H1 (cell line): ENCODE data around the gene BEST3. TPM values are rescaled to one million over a fixed set of nuclear protein-coding genes. Genes with fewer than 3 reads are reported as not detected.

Experiments used
- CTCF ChIA-PET: fragments of 300-600 bp; sonication (Branson Sonifier 250); formaldehyde crosslinking; loops from one replicate; lab custom pipeline; 2021; ENCODE audit not compliant: partially characterized antibody; lab: Charles Lee
- POLR2A ChIA-PET: fragments of 300-600 bp; sonication (Branson Sonifier 250); formaldehyde crosslinking; loops from one replicate; lab custom pipeline; 2021; ENCODE audit warnings: inconsistent platforms; ENCODE audit not compliant: partially characterized antibody; lab: Charles Lee
- DNase-seq, 2 experiments: peaks; one replicate each; pipeline versions ENCODE4 v3.0.0 to v3.0.0-alpha.2; 2010 to 2022; ENCODE audit warnings: low spot score in 2 of 2, low read depth in 1 of 2, mixed read lengths in 1 of 2
- FAIRE-seq: peaks from 2 replicates; lab custom pipeline; 2011; peaks lifted over from hg19 to GRCh38; lab: Jason Lieb, UNC
- H2AFZ ChIP-seq: 2 replicates; pipeline ENCODE4 v1.8.1; 2012; ENCODE audit warnings: low read length, inconsistent platforms
- H2AK5ac ChIP-seq: 2 replicates; pipeline ENCODE4 v1.6.1; 2013; ENCODE audit warnings: low read depth, low read length
- H2BK120ac ChIP-seq: replicated peaks from 2 replicates; pipeline ENCODE3; 2013; ENCODE audit warnings: low read depth, low read length, inconsistent platforms
- H2BK12ac ChIP-seq: 2 replicates; pipeline ENCODE4 v1.6.1; 2013; ENCODE audit warnings: low read depth, low read length
- H2BK15ac ChIP-seq: 2 replicates; pipeline ENCODE4 v1.6.1; 2013; ENCODE audit warnings: low read length
- H2BK20ac ChIP-seq: 2 replicates; pipeline ENCODE4 v1.6.1; 2013; ENCODE audit warnings: low read length
- H2BK5ac ChIP-seq: 2 replicates; pipeline ENCODE4 v1.6.1; 2013; ENCODE audit warnings: low read depth, low read length
- H3K14ac ChIP-seq: 2 replicates; pipeline ENCODE4 v1.6.1; 2013; ENCODE audit warnings: inconsistent platforms; ENCODE audit not compliant: insufficient read length
- H3K18ac ChIP-seq: 2 replicates; pipeline ENCODE4 v1.6.1; 2013; ENCODE audit warnings: low read length; ENCODE audit errors: extremely low read depth
- H3K23ac ChIP-seq: 2 replicates; pipeline ENCODE4 v1.6.1; 2013; ENCODE audit warnings: inconsistent platforms; ENCODE audit not compliant: insufficient read length
- H3K23me2 ChIP-seq: 2 replicates; pipeline ENCODE4 v1.6.1; 2013; ENCODE audit warnings: low read depth, low read length
- H3K27ac ChIP-seq: 2 replicates; pipeline ENCODE4 v1.6.1; 2011; ENCODE audit warnings: low read depth, low read length, inconsistent platforms
- H3K27me3 ChIP-seq, 4 experiments: replicated peaks in 1 of 4; 1 replicate in 1 of 4; 2 replicates in 3 of 4; pipeline versions ENCODE4 v1.6.1 to v1.8.1; 2011 to 2013; ENCODE audit warnings: low read length in 3 of 4, mild to moderate bottlenecking in 3 of 4, inconsistent platforms in 2 of 4, mixed read lengths in 2 of 4, moderate library complexity in 1 of 4; ENCODE audit not compliant: control insufficient read depth in 3 of 4, insufficient read depth in 3 of 4; ENCODE audit errors: extremely low read depth in 1 of 4
- H3K36me3 ChIP-seq, 4 experiments: 2 replicates each; pipeline versions ENCODE4 v1.6.1 to v1.8.1; 2011 to 2013; ENCODE audit warnings: mild to moderate bottlenecking in 4 of 4, low read length in 3 of 4, moderate library complexity in 2 of 4, control low read depth in 1 of 4, inconsistent platforms in 1 of 4; ENCODE audit not compliant: insufficient read depth in 4 of 4, control insufficient read depth in 2 of 4
- H3K4ac ChIP-seq: replicated peaks from 2 replicates; pipeline ENCODE3; 2013; ENCODE audit warnings: low read length, low read depth, mixed read lengths, inconsistent platforms; ENCODE audit not compliant: insufficient read length
- H3K4me1 ChIP-seq, 4 experiments: replicated peaks in 1 of 4; 1 replicate in 1 of 4; 2 replicates in 3 of 4; pipeline versions ENCODE4 v1.6.1 to v1.8.1; 2011 to 2013; ENCODE audit warnings: low read length in 3 of 4, inconsistent platforms in 2 of 4, mixed read lengths in 1 of 4; ENCODE audit not compliant: insufficient read depth in 4 of 4, control insufficient read depth in 3 of 4
- H3K4me2 ChIP-seq, 2 experiments: 2 replicates each; pipeline versions ENCODE4 v1.6.1 to v1.8.1; 2011 to 2013; ENCODE audit warnings: low read depth in 2 of 2, low read length in 2 of 2, control low read depth in 1 of 2, inconsistent platforms in 1 of 2, mild to moderate bottlenecking in 1 of 2; ENCODE audit not compliant: insufficient read depth in 1 of 2
- H3K4me3 ChIP-seq, 4 experiments: fragments of 200-600, 300-600 bp in 1 of 4; sonication (generic), shearing (Covaris generic), sonication (Bioruptor Twin) in 1 of 4; 2 replicates each; pipeline versions ENCODE4 v1.5.1 to v1.8.1; 2011 to 2016; ENCODE audit warnings: low read length in 4 of 4, low read depth in 3 of 4, control low read depth in 2 of 4, inconsistent platforms in 2 of 4, mild to moderate bottlenecking in 2 of 4, mixed read lengths in 1 of 4, moderate library complexity in 1 of 4; ENCODE audit not compliant: insufficient read depth in 2 of 4; ENCODE audit errors: extremely low read depth in 1 of 4
- H3K56ac ChIP-seq: replicated peaks from 2 replicates; pipeline ENCODE3; 2013; ENCODE audit warnings: low read depth, mild to moderate bottlenecking, mixed read lengths, low read length, inconsistent platforms; ENCODE audit not compliant: insufficient read length
- H3K79me1 ChIP-seq: 2 replicates; pipeline ENCODE4 v1.6.1; 2013; ENCODE audit warnings: low read depth, low read length, control low read depth
- H3K79me2 ChIP-seq, 2 experiments: 2 replicates each; pipeline versions ENCODE4 v1.6.1 to v1.8.1; 2012 to 2013; ENCODE audit warnings: low read length in 2 of 2, mild to moderate bottlenecking in 2 of 2, inconsistent platforms in 1 of 2; ENCODE audit not compliant: insufficient read depth in 2 of 2, control insufficient read depth in 1 of 2
- H3K9ac ChIP-seq, 4 experiments: replicated peaks in 1 of 4; 1 replicate in 1 of 4; 2 replicates in 3 of 4; pipeline versions ENCODE4 v1.6.1 to v1.8.1; 2011 to 2013; ENCODE audit warnings: low read depth in 3 of 4, low read length in 3 of 4, control low read depth in 2 of 4, mild to moderate bottlenecking in 2 of 4, moderate library complexity in 2 of 4, inconsistent platforms in 1 of 4; ENCODE audit errors: extremely low read depth in 1 of 4
- H3K9me3 ChIP-seq, 2 experiments: 2 replicates each; pipeline versions ENCODE4 v1.6.1 to v1.8.1; 2012 to 2013; ENCODE audit warnings: mild to moderate bottlenecking in 2 of 2, moderate library complexity in 2 of 2, control low read depth in 1 of 2, inconsistent platforms in 1 of 2, low read depth in 1 of 2, low read length in 1 of 2, mixed read lengths in 1 of 2; ENCODE audit not compliant: insufficient read depth in 2 of 2
- H4K20me1 ChIP-seq, 2 experiments: replicated peaks in 1 of 2; 2 replicates each; pipeline versions ENCODE3 to v1.8.1; 2011 to 2013; ENCODE audit warnings: inconsistent platforms in 2 of 2, low read length in 2 of 2, mild to moderate bottlenecking in 1 of 2; ENCODE audit not compliant: insufficient read depth in 2 of 2, control insufficient read depth in 1 of 2
- H4K5ac ChIP-seq: 2 replicates; pipeline ENCODE4 v1.6.1; 2013; ENCODE audit warnings: low read length, low read depth, mixed read lengths, inconsistent platforms; ENCODE audit not compliant: insufficient read length
- H4K8ac ChIP-seq: 2 replicates; pipeline ENCODE4 v1.8.0; 2013; ENCODE audit warnings: mild to moderate bottlenecking, moderate library complexity, low read length, inconsistent platforms; ENCODE audit not compliant: insufficient read depth; ENCODE audit errors: extremely low read depth
- H4K91ac ChIP-seq: replicated peaks from 2 replicates; pipeline ENCODE3; 2013; ENCODE audit warnings: low read length, mixed read lengths, inconsistent platforms; ENCODE audit not compliant: insufficient read length
- CBX5 ChIP-seq: fragments of 300-800, 300-1000 bp; sonication (generic); IDR thresholded peaks from 2 replicates; pipeline ENCODE4 v1.7.1; 2016; ENCODE audit warnings: antibody characterized with exemption, low read length, low read depth
- EZH2 ChIP-seq: fragments of 200-600 bp; sonication (generic); IDR thresholded peaks from 2 replicates; pipeline ENCODE4 v1.7.1; 2012; ENCODE audit warnings: low read depth, mild to moderate bottlenecking, moderate library complexity, low read length, inconsistent platforms; ENCODE audit not compliant: severe bottlenecking
- RNF2 ChIP-seq: fragments of 200-900, 300-1000 bp; sonication (generic); IDR thresholded peaks from 2 replicates; pipeline ENCODE4 v1.7.1; 2016; ENCODE audit warnings: borderline replicate concordance, low read depth, mild to moderate bottlenecking, antibody characterized with exemption, low read length; ENCODE audit not compliant: poor library complexity, severe bottlenecking; ENCODE audit errors: missing control alignments
- SIRT6 ChIP-seq: IDR thresholded peaks from one replicate; pipeline ENCODE4 v1.7.1; 2012; ENCODE audit warnings: low read length, inconsistent platforms
- WGBS, 2 experiments: shearing (Covaris generic) in 1 of 2; methylation state at CpG; one replicate each; pipeline versions ENCODE4 v1.1.6 to v1.1.7; 2013 to 2015; ENCODE audit warnings: low lambda C conversion rate in 2 of 2, mixed read lengths in 2 of 2, inconsistent platforms in 1 of 2, low coverage in 1 of 2, missing lambda C conversion rate in 1 of 2; ENCODE audit not compliant: insufficient replicate concordance in 2 of 2, insufficient coverage in 1 of 2, insufficient read length in 1 of 2; ENCODE audit errors: extremely low coverage in 1 of 2, missing lambda C conversion rate in 1 of 2; 5-methylcytosine and 5-hydroxymethylcytosine counted together
- polyA plus RNA-seq, 7 experiments: library from polyadenylated mRNA; depleted of rRNA in 3 of 7; stranded (reverse) in 5 of 7; unstranded in 2 of 7; fragments of >200 nt in 5 of 7; fragments of 200-250 nt in 2 of 7; gene quantifications; 1 replicate in 5 of 7; 2 replicates in 1 of 7; 4 replicates in 1 of 7; pipeline versions ENCODE4 v1.2.1 to v1.2.3, GENCODE V29; 2011 to 2013; ENCODE audit warnings: missing spikeins in 2 of 7, mixed read lengths in 2 of 7
- total RNA-seq: library from RNA; stranded (reverse); fragmentation: NEBNext Ultra II Directional; extraction: Animal tissue kit (Norgen Biotek cat#: 25700); gene quantifications from 2 replicates; pipeline ENCODE4 v1.2.1, GENCODE V29; 2021

BEST3 gene
- total and polyA plus RNA-seq, 2 of the 8 experiments (the other 6 are each of a cell fraction or from before 2014, with no cell fraction given), result 0.17 TPM; not detected in 1

GRCh38 chr12:69658203-69658602, 40.9 kb downstream of the BEST3 start:
- FAIRE-seq (no peak), DNase-seq (no peak)
- H2BK12ac ChIP-seq, result no peak overlapping the region
- H4K8ac ChIP-seq, result no peak overlapping the region
- H3K56ac ChIP-seq, result no peak overlapping the region
- CTCF ChIA-PET, result interaction anchor here (1.3 kb wide), 1 partner anchor 18 kb away, joined by 4 read pairs; no protein-coding TSS in a partner anchor
- H3K27me3 ChIP-seq, result peaks cover 0 to 2% (median 0%) of the 10 kb centered on the region in 4 experiments; a peak in 2 of 7 replicates
- no peak overlapping the region for H2AFZ ChIP-seq
- no peak overlapping the region for H4K91ac ChIP-seq
- no peaks in the 10 kb centered on the region for H4K20me1 ChIP-seq
- H2AK5ac ChIP-seq, result no peak overlapping the region
- H3K36me3 ChIP-seq, result no peaks in the 10 kb centered on the region
- no peak overlapping the region for H2BK15ac ChIP-seq
- no peak overlapping the region for H3K4ac ChIP-seq
- TF ChIP-seq CBX5, result no peak
- TF ChIP-seq EZH2, result no peak
- TF ChIP-seq SIRT6, result no peak
- no peak for TF ChIP-seq RNF2
- H2BK120ac ChIP-seq, result no peak overlapping the region
- no peak overlapping the region for H3K14ac ChIP-seq
- H3K18ac ChIP-seq, result no peak overlapping the region
- no peaks in the 10 kb centered on the region for H3K79me2 ChIP-seq
- H3K4me1 ChIP-seq, result no peaks in the 10 kb centered on the region
- no peaks in the 10 kb centered on the region for H3K79me1 ChIP-seq
- H3K27ac ChIP-seq, result no peak overlapping the region
- no peak overlapping the region for H3K23ac ChIP-seq
- H3K23me2 ChIP-seq, result no peaks in the 10 kb centered on the region
- H2BK20ac ChIP-seq, result no peak overlapping the region
- POLR2A ChIA-PET, result interaction anchor here (0.6 kb wide), 1 partner anchor 132 kb away, joined by 4 read pairs; no protein-coding TSS in a partner anchor
- no peak overlapping the region for H4K5ac ChIP-seq
- WGBS, 2 experiments, result 89% methylated on average over 2 of the region's 2 CpGs; no CpG with 5 or more reads in 1 of the 2 experiments
- no peaks in the 10 kb centered on the region for H3K9me3 ChIP-seq
- H3K4me2 ChIP-seq, result no peak overlapping the region
- H2BK5ac ChIP-seq, result no peak overlapping the region
- H3K9ac ChIP-seq, result no peak overlapping the region
- no peak overlapping the region for H3K4me3 ChIP-seq
